Measurements from ENCODE around the gene C1RL.

DNA sequence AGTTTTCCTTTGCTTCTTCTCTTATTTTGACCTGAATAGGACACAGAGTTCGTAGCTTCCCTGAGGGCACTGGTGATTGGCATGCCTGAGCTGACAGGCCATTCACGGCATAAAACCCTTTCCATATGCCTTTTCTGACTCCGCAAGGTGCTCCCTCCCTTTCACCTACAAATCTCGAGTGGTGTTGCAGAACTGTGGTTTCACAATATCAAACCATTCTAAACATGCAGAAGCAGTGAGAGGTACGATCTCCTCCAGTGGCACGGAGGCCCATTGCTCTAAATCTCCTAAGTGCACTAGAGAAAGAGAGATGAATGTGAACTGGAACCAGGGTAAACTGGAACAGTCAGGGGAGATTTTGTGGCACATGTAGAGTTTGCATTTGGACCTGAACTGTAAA, 45.0 kb upstream of the C1RL start:
- TF ChIP-seq, protein P1, sequence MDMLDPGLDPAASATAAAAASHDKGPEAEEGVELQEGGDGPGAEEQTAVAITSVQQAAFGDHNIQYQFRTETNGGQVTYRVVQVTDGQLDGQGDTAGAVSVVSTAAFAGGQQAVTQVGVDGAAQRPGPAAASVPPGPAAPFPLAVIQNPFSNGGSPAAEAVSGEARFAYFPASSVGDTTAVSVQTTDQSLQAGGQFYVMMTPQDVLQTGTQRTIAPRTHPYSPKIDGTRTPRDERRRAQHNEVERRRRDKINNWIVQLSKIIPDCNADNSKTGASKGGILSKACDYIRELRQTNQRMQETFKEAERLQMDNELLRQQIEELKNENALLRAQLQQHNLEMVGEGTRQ (IDR thresholded peaks at IDR 0.05) = no peak
- TF ChIP-seq POLR2A (IDR thresholded peaks at IDR 0.05; ENCODE audit: low read length) (no peak), MAZ (IDR thresholded peaks at IDR 0.05; ENCODE audit: borderline replicate concordance, low read depth, low read length) (no peak)
- TF ChIP-seq, protein P2, sequence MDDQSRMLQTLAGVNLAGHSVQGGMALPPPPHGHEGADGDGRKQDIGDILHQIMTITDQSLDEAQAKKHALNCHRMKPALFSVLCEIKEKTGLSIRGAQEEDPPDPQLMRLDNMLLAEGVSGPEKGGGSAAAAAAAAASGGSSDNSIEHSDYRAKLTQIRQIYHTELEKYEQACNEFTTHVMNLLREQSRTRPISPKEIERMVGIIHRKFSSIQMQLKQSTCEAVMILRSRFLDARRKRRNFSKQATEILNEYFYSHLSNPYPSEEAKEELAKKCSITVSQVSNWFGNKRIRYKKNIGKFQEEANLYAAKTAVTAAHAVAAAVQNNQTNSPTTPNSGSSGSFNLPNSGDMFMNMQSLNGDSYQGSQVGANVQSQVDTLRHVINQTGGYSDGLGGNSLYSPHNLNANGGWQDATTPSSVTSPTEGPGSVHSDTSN (IDR thresholded peaks at IDR 0.05) = no peak
- TF ChIP-seq, protein P3, sequence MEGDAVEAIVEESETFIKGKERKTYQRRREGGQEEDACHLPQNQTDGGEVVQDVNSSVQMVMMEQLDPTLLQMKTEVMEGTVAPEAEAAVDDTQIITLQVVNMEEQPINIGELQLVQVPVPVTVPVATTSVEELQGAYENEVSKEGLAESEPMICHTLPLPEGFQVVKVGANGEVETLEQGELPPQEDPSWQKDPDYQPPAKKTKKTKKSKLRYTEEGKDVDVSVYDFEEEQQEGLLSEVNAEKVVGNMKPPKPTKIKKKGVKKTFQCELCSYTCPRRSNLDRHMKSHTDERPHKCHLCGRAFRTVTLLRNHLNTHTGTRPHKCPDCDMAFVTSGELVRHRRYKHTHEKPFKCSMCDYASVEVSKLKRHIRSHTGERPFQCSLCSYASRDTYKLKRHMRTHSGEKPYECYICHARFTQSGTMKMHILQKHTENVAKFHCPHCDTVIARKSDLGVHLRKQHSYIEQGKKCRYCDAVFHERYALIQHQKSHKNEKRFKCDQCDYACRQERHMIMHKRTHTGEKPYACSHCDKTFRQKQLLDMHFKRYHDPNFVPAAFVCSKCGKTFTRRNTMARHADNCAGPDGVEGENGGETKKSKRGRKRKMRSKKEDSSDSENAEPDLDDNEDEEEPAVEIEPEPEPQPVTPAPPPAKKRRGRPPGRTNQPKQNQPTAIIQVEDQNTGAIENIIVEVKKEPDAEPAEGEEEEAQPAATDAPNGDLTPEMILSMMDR (IDR thresholded peaks at IDR 0.05) = no peak
- TF ChIP-seq, protein P4, sequence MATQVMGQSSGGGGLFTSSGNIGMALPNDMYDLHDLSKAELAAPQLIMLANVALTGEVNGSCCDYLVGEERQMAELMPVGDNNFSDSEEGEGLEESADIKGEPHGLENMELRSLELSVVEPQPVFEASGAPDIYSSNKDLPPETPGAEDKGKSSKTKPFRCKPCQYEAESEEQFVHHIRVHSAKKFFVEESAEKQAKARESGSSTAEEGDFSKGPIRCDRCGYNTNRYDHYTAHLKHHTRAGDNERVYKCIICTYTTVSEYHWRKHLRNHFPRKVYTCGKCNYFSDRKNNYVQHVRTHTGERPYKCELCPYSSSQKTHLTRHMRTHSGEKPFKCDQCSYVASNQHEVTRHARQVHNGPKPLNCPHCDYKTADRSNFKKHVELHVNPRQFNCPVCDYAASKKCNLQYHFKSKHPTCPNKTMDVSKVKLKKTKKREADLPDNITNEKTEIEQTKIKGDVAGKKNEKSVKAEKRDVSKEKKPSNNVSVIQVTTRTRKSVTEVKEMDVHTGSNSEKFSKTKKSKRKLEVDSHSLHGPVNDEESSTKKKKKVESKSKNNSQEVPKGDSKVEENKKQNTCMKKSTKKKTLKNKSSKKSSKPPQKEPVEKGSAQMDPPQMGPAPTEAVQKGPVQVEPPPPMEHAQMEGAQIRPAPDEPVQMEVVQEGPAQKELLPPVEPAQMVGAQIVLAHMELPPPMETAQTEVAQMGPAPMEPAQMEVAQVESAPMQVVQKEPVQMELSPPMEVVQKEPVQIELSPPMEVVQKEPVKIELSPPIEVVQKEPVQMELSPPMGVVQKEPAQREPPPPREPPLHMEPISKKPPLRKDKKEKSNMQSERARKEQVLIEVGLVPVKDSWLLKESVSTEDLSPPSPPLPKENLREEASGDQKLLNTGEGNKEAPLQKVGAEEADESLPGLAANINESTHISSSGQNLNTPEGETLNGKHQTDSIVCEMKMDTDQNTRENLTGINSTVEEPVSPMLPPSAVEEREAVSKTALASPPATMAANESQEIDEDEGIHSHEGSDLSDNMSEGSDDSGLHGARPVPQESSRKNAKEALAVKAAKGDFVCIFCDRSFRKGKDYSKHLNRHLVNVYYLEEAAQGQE (IDR thresholded peaks at IDR 0.05) = no peak
